Sciatic nerve (tissue), 2 donors: ENCODE measurements around the gene SUPT3H. TPM values are rescaled to one million over a fixed set of nuclear protein-coding genes. Genes with fewer than 3 reads are reported as not detected.

Source experiments
- ATAC-seq: fragments of 200-7000 bp; cut with Tn5 transposase; one replicate; pipeline ENCODE4 v1.9.1; 2020; ENCODE audit warnings: mild to moderate bottlenecking, moderate library complexity
- DNase-seq: peaks from one replicate; pipeline ENCODE4 v3.0.0-alpha.2; 2020; ENCODE audit warnings: low spot score
- intact Hi-C: fragments of 100-400 bp; cut with DNase I; formaldehyde crosslinking; loops from one replicate; pipeline ENCODE4 v1.14.2; 2022
- total RNA-seq: library from RNA; stranded (reverse); fragmentation: NEBNext Ultra II Directional; extraction: Animal tissue kit (Norgen Biotek cat#: 25700); gene quantifications from one replicate; pipeline ENCODE4 v1.2.1, GENCODE V29; 2021
- donor health status: DM: no; HTN: no; CAD: no.
- donor health status: DM: no; HTN: no; CAD: no.

SUPT3H gene
- total RNA-seq, 1 donor from 2014 or later: 12.9 TPM

DNA sequence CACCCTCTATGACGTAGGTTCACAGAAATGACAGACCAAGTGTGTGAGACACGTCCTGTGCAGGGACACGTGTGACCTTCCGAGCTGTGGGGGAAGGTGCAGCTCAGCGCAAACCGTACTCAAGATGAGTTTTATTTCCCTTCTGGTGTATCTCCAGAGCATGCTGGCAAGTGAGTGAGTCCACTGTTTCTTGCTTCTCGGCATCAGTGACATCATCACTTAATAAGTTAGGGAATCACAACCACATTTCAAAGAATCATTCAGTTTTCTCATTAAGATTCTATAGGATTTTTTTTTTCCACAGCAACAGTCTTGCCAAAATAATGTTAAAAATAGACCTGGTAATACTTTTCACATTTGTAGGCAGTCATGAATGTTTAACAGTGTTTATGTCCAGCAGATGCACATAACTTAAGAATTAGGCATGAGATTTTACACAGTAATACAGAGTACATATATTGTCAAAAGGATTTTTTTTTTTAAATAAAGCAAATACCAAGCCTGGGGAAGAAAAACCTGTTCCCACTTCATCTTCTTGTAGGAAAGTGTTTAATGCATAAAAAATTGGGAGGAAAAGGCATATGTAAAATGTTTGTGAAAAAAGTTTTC lies 572.4 kb downstream of the SUPT3H start:
- DNase-seq: no peak

GRCh38 chr6:44804546-44805159 lies 573.1 kb downstream of the SUPT3H start:
- intact Hi-C loops: no loop called here
- no peak for ATAC-seq
- no peak for DNase-seq

More for the DNA sequence above, 572.4 kb downstream of the SUPT3H start:
- ATAC-seq: no peak
- intact Hi-C loops: no loop called here

- DNase-seq (no peak), ATAC-seq (no peak)
- intact Hi-C loops: no loop called here
These were observed 573.7 kb downstream of the SUPT3H start for GRCh38 chr6:44804016-44804415.

GRCh38 chr6:44800784-44801592 lies 576.7 kb downstream of the SUPT3H start:
- intact Hi-C loops: no loop called here
- ATAC-seq: peak; percentile 23
- no peak for DNase-seq

DNA sequence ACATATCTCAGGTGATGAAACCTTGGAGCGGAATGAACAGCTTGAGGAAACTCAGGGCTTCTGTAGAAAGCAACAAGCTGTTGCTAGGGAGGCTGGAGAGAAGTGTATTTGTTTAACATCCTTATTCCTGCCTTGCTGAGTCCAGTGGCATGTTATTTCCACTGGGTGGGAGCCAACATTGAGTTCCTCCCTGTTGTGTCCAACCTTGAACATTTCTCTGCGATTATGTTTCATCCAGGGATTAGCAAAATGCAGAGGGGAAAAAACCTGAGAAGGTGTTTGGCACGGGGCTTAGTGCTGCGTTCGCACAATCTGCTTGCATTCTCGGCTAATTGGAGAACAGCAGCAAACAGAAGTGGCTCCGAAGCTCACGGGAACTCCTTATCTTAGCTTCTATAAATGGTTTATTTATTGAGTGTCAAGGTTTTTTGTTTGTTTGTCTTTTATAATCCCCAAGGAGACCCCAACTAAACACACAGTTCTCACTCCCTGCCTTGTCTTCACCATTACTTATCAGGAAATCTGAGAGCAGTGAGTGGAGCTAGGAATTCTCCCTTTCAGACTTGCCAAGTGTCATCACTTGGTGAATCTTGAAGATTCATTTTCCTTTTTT lies 577.5 kb downstream of the SUPT3H start:
- intact Hi-C loops: no loop called here
- DNase-seq (no peak), ATAC-seq (peak; percentile 77)

DNA sequence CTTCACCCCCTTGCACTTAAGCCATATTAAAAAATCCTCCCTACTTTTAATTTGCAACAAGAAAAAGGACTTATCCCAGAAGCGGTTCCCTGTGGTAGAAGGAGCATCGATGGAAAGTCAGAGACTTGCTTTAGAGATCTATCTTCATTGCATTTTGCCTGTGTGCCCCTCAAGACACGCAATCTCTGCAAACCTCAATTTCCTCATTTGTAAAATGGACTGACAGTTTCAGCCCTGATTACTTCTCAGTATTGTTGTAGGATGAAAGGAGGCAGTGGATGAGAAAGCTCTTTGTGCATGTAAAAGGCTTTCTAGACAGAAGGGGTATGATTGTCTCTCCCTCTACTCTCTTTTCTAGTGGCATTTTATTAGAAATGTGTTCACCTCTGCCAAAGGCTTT lies 580.0 kb downstream of the SUPT3H start:
- DNase-seq (no peak), ATAC-seq (no peak)
- intact Hi-C loops: no loop called here

GRCh38 chr6:44795326-44795725 lies 582.4 kb downstream of the SUPT3H start:
- no peak for ATAC-seq
- intact Hi-C loops: no loop called here
- no peak for DNase-seq

DNA sequence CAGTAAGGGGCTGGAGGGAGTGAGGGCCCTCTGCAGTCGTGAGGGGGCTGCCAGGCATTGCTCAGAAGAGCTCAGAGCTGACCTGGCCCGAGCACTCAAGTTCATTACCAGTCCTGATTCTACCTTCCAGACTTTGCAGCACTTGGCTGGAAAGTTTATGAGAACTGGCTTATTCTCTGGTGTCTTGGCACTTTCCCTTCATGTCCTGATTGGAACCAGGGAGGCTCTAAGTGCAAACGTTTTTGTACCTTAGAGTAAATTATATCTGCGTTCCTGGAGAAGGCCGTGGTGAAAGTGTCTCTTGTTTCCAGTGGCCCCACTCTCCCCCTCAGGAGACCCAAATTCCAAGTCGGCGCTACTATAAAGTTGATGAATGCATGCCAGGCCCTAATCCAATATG lies 587.9 kb downstream of the SUPT3H start:
- no peak for ATAC-seq
- intact Hi-C loops: no loop called here
- no peak for DNase-seq

GRCh38 chr6:44789061-44789460 lies 588.7 kb downstream of the SUPT3H start:
- no peak for DNase-seq
- intact Hi-C loops: no loop called here
- peak; percentile 48 for ATAC-seq

GRCh38 chr6:44788387-44788981 lies 589.2 kb downstream of the SUPT3H start:
- intact Hi-C loops: no loop called here

GRCh38 chr6:44787254-44787834 lies 590.4 kb downstream of the SUPT3H start:
- no peak for ATAC-seq
- intact Hi-C loops: no loop called here
- no peak for DNase-seq

More at GRCh38 chr6:44788387-44788981, 589.2 kb downstream of the SUPT3H start:
- ATAC-seq: peak; percentile 73
- DNase-seq: no peak

GRCh38 chr6:44785130-44785529 lies 592.6 kb downstream of the SUPT3H start:
- no peak for ATAC-seq

DNA sequence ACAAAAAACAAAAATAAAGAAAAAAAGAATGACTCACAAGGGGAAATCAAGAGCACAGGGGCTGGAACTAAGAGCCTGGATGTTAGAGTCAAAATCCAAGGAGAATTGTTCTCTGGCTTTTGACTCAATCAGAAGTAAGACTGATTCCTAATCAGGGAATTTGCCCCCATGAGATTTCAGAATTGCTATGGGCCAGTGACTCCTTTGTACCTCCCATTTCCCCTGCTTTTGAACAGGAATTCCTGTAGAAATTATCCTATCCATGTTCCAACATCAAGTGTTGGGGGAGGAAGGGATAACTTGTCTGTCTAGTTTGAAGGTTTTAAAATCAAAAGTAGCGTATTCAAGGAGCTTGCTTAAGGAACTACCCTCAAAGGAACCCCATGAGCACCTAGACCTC lies 593.5 kb downstream of the SUPT3H start:
- intact Hi-C loops: no loop called here
- ATAC-seq (no peak), DNase-seq (no peak)

More at GRCh38 chr6:44785130-44785529, 592.6 kb downstream of the SUPT3H start:
- intact Hi-C loops: no loop called here
- no peak for DNase-seq

GRCh38 chr6:44782892-44783291 lies 594.8 kb downstream of the SUPT3H start:
- DNase-seq (no peak), ATAC-seq (no peak)
- intact Hi-C loops: no loop called here

- DNase-seq (no peak), ATAC-seq (no peak)
- intact Hi-C loops: no loop called here
These were observed 595.7 kb downstream of the SUPT3H start for GRCh38 chr6:44781912-44782597.

DNA sequence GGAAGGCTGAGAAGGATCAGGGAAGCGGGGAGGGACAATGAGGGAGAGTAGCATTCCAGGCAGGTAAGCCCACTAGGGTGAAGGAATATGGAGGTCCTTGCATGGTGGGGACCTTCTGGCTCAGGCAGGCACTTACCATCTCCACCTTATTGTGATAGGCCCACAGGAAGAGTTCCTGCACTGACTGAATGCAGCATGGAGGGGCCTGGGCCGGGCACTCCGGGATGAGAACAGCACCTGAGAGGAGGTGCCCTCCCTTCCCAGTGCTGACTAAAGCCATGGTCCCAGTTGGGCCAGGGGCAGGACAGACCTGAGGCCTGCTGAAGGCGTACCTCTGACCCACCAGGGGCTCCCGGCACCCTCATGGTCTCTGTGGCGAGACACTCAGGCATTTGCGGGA lies 597.6 kb downstream of the SUPT3H start:
- no peak for ATAC-seq
- intact Hi-C loops: no loop called here
- no peak for DNase-seq

GRCh38 chr6:44779130-44779826 lies 598.5 kb downstream of the SUPT3H start:
- ATAC-seq: peak; percentile 84
- intact Hi-C loops: no loop called here
- no peak for DNase-seq
